GM21737 (cell line): ENCODE results near the gene TYK2.
"Not testable (repeated sequence)": the region's sequence is repeated elsewhere in the genome, so short reads cannot be mapped to it uniquely, and the experiment has no call there.

Experiments used
- ATAC-seq: cut with Tn5 transposase; IDR thresholded peaks from one replicate; pipeline ENCODE4 v1.9.1; 2021; ENCODE audit warnings: mild to moderate bottlenecking, moderate library complexity; ENCODE audit not compliant: unreplicated experiment

Gene TYK2

GRCh38 chr19:10336725-10337124 is 43.6 kb downstream of the TYK2 start:
- ATAC-seq = not testable (repeated sequence)

GRCh38 chr19:10335352-10335985 is 44.9 kb downstream of the TYK2 start:
- ATAC-seq = no peak

- no peak for ATAC-seq
Observed at GRCh38 chr19:10334588-10335351, 45.6 kb downstream of the TYK2 start.

DNA sequence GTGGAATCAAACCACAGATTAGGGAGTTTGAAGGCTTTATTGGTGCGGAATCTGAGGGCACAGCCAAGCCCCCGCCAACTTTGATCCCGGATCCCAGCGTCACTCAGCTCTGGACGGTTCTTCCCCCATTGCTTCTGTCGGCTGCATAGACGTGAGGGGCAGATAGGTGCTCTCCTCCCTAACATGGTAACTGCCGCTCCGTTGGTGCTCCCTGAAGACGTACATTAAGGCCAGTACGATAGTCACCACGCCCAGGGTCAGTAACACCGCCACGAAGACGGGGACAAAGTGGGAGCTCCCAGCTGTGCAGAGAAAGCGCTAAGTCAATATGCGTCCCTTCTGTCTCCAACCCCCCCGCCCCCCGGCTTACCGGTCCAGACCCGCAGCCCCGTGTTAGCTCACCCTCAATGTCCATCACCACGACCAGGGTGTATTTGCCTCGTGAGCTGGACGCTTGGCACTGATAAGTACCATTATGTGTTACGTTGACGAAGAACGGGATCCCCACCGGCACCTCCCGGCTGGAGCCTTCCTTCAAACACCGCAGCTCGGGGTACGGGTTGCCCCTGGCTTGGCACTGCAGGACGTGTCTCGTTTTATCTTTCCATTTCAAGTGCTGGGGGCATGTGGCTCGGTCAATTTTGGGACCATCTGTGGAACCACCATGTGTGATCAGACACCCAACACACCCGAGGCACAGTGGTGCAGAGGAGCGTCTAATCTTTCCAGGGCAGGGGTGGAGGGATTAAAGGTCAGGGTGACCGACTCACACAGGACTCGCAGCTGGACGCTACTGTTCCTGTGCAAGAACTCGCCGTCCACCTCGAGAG is 46.4 kb downstream of the TYK2 start:
- peak; percentile 1 for ATAC-seq

DNA sequence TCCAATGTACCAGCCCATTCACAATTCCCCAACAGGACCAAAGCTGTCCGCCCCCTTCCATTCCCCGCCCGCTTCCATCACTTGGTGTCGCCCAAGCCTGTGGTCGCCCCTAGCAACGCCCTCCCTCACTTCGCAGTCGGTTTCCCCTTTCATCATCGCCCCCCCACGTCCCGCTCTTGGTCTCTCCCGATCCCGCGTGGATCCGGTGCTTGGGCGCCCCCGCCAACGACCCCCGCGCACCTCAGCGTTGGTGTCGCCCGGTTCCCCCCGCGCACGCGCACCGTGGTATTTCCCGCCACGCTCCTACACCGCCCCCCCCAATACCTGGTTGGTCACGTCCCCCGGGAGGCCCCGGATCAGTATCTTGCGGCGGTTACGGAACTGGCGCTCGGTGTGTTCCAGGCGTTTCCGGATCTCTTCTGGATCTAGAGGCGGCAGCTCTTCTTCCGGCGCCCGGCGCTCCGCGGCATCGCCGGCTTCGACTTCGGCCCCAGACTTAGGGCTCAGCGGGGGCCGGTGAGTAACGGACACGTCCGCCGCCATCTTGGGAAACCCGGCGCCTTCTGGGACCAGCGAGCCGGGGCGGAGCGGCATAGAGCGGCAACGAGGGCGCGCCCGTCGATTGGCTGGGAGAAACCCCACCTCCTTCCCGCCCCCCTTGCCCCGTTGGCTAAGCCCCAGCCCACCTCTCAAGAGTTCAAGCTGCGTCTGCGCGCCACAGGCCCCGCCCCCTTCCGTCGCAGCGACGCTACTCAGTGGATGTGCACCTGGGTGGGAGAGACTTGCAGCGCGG is 47.2 kb downstream of the TYK2 start, which contains the start of gene RAVER1:
RAVER1 (minus strand) TSS at position 565 of the 793 bp plus-strand sequence; CDS start at position 543, 22 bp downstream.
- peak; percentile 79 for ATAC-seq

GRCh38 chr19:10332158-10332964 is 48.0 kb downstream of the TYK2 start:
- ATAC-seq = no peak

GRCh38 chr19:10329555-10329954 is 50.8 kb downstream of the TYK2 start:
- no peak for ATAC-seq

- no peak for ATAC-seq
Observed at GRCh38 chr19:10328558-10329429, 51.6 kb downstream of the TYK2 start.

- ATAC-seq = no peak
Observed at GRCh38 chr19:10327793-10328192, 52.6 kb downstream of the TYK2 start.

DNA sequence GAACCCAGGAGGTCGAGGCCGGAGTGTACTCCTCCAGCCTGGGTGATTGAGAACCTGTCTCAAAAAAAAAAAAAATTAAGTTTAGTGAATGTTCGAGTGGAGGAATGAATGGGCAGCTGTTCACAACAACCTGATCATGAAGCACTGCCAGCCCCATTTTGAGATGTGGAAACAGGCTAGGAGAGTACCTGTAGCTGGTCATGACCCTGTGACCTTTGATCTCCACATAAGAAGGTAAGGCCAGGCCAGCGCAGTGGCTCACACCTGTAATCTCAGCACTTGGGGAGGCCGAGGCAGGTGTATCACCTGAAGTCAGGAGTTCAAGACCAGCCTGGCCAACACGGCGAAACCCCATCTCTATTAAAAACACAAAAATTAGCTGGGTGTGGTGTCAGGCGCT is 54.6 kb downstream of the TYK2 start:
- ATAC-seq = no peak

GRCh38 chr19:10321874-10322835 is 58.2 kb downstream of the TYK2 start:
- no peak for ATAC-seq

DNA sequence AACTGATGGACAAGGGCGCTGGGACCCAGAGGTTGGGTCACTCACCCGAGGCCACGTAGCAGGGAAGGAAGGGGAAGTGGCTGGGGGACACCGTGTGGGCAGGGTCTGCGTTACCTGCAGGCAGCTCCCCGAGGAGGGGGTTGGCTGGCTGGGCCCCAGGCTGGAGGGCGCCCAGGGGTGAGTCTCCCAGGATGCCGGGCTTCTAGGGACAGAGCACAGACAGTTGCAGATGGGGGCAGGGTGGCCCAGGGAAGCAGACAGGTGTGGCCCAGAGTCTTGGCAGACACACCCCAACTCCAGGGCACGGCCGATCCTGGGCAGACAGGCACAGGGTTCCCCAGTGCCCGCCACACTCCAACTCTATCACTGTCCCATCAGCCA is 59.0 kb downstream of the TYK2 start:
- ATAC-seq = no peak

- no peak for ATAC-seq
Observed at GRCh38 chr19:10320602-10321416, 59.6 kb downstream of the TYK2 start.

DNA sequence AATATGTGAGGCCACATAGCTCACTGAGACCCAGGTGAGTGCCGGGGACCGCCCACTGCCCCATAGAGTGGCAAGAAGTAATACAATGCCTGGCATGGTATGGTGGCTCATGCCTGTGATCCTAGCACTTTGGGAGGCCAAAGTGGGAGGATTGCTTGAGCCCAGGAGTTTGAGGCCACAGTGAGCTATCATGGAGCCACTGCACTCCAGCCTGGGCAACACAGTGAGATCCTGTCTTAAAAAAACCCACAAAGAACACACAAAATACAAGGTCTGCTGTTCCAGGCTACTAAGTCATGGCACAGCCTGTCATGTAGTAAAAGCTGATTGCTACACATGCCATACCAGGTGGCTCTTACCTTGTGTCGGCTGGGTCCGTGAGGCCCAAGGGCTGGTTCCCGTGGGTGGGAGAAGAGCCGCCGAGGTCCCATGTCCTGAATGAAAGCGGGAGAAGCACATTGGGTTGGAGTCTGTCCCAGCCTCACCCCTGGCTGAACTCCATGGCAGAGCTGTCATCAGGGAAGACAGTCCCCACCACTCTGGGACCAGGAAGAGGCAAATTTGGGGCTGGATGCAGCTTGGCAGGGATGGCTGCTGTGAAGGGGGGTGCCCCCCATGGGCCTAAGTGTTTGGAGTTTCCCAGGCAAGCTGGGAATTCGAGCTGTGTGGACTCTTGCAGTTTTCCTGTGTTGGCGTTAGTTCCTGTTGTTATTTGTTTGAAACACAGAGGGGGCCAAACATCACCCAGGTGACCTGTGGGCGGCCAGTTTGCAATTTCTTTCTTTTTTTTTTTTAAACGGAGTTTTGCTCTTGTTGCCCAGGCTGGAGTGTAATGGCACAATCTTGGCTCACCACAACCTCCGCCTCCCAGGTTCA is 61.3 kb downstream of the TYK2 start:
- ATAC-seq = no peak

- no peak for ATAC-seq
Observed at GRCh38 chr19:10317857-10318462, 62.4 kb downstream of the TYK2 start.
